Measurements from ENCODE around the gene WNT7B.

The WNT7B gene

DNA sequence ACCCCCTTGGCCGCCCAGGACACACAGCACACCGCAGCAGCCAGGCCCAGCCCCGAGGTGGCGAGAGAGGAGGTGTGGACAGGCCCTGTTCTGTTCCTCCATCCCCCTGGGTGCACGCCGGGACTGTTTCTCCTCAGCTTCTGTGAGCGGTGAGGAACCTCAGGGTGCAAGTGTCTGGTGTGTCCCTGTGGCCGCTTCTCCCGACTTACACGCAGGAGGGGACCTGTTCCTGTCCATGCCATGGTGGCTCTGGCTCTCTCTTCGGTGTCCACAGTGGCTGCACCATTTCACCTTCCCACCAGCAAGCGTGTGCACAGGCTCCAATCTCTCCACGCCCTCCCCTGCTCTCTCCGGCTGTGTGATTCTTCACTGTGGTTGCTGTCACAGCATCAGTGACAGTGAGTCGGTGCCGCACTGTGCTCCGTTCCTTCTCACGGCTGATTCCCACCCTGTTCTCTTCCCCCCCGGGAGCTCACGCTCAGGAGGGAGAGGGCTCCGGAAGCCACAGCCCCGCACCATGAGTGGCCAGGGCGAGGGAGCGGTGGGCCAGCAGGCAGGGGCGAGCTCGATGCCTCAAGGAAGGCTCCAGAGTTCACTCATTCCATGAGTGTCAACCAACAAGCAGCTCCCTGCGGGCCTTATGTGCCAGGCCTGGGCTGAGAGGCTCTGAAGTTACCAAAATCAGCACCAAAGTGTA, 18.6 kb upstream of the WNT7B start:
- no peak for DNase-seq

GRCh38 chr22:45994491-45995404, 17.8 kb upstream of the WNT7B start:
- peak; percentile 45 to 76 (median 59) for DNase-seq

- DNase-seq = no peak
Observed at GRCh38 chr22:45993841-45994240, 16.9 kb upstream of the WNT7B start.

GRCh38 chr22:45993143-45993692, 16.3 kb upstream of the WNT7B start:
- DNase-seq = no peak

- DNase-seq = no peak
Observed at GRCh38 chr22:45992737-45993136, 15.8 kb upstream of the WNT7B start.

- no peak for DNase-seq
Observed at GRCh38 chr22:45991098-45991497, 14.1 kb upstream of the WNT7B start.

DNA sequence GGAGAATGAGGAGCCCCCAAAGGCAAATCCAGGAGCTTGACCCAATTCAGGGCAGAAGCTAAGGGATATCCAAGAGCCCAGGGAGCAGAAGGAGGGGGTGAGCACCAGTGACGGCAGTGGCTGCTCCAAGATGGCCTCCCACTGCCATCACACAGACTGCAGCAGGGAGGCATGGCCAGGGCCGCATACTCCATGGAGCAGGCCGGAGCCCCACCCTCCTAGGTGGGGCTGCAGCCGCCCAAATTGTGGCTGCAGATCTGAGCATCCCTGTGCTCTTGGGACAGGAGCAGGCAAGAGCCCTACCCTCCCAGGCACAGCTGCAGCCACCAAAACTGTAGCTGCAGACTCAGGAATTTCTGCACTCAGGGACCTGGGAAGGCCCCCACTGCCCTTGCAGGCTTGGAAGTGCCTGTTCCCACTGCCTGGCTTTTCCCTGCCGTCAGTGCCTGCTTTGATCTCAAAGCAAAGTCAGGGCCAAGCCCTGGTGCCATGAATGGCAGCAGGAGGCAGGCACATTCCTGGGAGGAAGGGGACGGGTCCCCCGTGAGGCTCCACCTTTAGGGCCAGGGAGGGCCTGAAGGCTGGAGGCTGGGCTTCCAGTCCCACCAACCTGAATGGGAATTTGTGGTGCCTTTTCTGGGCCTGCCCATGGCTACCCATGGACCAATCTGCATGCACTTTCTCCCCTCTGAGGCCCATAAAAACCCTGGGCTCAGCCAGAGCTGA, 10.3 kb upstream of the WNT7B start:
- no peak for DNase-seq

GRCh38 chr22:45984316-45984916, 7.5 kb upstream of the WNT7B start:
- DNase-seq = no peak

- no peak for DNase-seq
Observed at GRCh38 chr22:45983797-45984196, 6.8 kb upstream of the WNT7B start.

GRCh38 chr22:45980761-45981160, 3.8 kb upstream of the WNT7B start:
- no peak for DNase-seq

- no peak for DNase-seq
Observed at GRCh38 chr22:45980268-45980570, 3.3 kb upstream of the WNT7B start.

DNA sequence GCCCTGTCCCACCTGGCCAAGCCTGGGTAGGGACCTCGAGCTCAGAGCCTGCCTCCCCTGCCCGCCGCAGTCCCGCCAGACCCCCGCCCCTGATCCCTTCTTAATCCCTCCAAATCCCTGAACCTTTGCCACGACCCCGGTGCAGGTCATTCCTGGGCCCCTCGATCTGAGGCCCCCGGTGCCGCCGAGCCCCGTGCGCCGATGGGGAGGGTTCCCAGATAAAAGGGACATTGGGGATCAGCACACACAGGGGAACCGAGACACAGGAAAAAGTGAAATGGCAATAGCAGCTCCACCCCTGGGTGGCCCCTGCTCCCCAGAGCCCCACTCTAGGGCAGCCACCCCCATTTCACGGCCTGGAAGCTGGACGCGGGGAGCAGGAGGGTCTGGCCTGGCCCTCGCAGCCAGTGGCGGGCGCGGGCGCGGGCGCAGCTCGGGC, 1.3 kb upstream of the WNT7B start:
- no peak for DNase-seq

DNA sequence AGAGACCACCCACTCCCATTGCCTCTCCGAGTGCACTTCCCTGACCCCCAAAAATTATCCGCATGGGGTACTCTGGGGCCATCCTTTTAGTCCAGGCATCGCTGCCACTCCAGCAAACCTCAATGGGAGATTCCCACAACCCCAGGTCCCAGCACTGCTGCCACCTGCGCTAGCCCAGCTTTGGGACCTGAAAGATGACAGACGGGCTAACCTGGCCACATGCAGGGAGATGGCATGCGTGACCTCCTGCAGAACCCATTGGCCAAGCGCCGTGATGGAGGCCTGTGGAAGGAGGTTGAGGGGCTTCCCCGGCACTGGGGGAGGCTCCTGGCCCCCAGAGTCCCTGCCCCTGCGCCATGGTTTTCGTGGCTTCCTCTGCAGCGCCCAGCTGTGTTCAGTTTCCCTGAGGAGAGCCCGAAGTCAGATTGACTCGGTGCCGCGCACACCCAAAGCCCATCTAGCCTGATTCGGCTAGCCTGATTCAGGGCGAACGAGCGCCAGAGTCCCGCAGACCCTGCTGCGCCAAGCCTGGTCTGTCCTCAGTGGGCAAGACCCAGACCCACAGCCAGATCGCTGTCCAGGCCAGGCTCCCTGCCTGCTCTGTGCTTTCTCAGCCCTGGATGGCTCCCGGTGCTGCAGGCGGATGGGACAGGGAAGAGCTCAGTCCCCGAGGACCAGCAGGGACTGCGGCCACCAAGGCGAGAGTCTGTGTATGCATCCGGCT, 751 bp upstream of the WNT7B start:
- DNase-seq = no peak

DNA sequence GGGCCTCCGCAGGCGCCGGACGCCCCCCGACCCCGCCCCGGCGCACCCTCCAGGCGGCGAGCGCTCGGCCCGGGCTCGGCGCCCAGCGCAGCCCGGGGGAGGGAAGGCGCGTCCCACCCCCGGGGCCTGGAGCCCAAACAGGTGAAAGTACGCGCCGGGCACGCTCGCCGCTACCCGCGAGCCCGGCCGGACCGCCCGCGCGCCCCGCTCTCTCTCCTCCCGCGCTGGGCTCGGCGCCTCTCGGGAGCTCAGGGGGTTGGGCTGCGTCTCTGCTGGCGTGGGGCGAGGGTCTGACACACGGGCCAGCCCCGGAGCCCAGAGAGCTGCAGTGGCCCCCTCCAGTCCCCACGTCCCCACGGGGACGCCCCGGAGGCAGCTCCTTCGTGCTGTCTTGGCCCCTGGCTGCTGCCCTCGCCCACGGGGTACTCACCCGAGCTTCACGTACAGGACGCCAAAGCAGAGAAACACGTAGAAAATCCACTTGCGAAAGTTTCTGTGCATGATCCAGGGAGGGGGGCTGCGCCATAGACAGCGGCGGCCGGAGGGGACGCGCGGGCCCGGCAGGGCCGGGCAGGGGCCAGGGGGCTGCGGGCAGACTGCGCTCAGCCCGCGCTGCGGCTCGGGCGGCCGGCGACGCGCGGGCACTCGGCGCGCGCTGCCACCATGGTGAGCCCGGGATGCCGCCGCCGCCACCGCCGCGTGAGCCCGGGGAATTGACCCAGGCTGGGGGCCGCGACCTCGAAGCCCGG, 534 bp downstream of the WNT7B start:
- no peak for DNase-seq

DNA sequence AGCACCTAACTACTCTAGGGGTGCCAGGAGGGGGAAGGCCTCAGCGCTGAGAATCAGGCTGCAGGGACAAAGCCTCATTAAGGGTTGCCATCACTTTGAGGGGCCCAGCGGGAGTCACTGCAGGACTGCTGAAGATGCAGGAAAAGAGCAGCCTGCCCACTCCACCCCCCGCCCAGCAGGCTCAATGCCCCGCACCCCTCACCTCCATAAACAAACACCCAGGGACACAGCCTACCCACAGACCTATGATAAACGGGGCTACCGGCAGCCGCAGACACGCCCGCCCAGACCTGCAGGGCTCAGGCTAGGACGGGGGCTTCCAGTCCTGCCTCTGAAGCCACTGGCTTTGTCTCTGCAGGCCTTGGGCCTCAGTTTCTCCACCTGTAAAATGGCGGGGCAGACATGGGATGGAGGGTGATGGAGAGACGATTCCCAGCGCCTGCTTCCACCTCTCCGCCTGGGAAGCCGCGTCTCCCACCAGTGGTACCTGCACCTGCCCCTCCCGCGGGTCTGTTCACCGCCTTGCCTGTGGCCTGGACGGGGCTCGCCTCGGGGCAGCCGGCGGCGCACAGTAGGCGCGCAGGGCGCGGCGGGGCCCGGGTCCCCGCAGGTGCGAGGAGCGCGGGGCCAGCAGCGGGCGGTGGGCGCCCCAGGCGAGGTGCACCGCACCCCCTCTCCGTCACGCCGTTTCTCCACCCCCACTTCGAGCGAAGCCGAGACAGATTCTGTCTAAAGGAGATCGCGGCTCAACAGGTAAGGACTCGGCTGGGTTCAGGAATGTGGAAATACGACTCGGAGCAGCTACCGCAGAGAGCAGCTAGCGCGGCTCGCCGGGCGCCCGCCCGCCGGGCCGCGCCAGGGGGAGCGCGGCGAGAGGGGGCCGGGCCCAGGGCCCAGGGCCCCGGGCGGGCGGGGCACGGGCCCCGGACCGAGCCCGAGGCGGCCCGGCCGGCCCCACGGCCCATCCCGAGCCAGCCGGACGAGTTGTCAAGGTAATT, 1.5 kb downstream of the WNT7B start:
- DNase-seq = no peak

DNA sequence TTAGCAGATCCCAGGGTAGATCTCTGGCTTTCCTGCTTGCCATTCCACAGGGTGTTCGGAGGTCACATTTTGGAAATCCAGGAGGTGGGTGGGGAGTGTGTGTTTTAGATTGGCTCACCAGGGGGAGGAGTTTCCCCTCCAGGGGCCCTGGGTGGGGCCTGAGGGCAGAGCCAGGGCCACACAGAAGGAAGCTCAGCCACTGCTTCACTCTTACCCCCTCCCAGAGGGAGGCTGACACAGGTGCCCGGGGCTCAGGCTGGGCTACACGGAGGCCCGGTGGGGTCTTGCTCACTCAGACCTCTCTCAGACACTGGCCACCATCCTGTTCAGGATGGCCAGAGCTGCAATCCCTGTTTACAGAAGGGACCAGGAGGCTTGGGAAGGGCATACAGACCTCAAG, 2.5 kb downstream of the WNT7B start:
- DNase-seq = no peak

DNA sequence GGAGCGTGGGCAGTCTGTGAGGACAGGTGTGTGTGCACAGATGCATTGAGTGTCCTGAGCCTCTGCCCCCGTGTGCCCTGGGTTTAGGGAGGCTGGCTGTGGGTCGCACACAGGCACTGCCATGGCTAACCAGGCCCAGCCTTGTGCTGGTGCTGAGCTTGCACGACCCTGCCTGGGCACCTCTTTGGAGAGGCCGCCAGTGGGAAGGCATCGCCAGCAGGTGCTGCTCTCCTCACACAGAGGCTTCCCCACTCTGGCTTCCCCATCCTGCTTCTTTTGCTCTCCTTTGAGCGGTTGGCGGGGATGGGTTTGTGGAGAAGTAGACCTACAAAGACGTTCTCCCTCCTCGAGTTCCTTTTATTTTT, 4.1 kb downstream of the WNT7B start:
- no peak for DNase-seq

- DNase-seq = no peak
Observed at GRCh38 chr22:45972091-45972888, 4.7 kb downstream of the WNT7B start.

DNA sequence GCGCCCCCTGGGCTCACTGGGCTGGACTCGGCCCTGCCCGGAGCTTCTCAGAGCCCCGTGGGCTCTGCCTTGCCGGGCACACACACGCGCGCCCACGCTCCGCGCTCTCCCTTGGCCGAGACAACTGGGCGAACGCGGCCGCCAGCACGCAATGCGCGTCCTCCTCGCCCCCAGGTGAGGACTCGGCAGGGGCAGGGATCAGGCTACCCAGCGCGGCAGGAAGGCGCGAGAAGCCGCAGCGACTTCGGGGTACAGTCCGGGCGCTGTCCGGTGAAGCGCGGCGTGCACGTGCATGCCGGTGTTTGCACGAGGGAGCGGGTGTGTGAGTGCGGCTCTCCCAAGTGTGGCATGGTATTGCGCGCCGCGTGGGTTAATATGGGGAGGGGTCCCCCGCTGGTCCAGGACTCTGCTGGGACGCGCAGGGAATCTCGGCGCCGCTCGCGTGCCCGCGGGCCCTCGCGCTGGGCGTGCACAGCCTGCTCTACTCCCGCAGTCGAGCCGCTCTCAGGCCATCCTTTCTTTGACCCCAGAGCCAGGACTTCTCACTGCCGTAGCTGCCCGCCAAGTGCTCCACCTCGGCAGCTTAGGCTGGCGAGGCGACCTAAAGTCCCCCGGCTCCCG, 5.4 kb downstream of the WNT7B start:
- DNase-seq = no peak

Measured in T-helper 1 cell (primary cell).